HG02852 (cell line): ENCODE measurements around the gene BGLAP.

ENCODE experiments used
- ATAC-seq: cut with Tn5 transposase; IDR thresholded peaks from one replicate; pipeline ENCODE4 v1.9.1; 2021; ENCODE audit warnings: mild to moderate bottlenecking, moderate library complexity; ENCODE audit not compliant: unreplicated experiment

The BGLAP gene

GRCh38 chr1:156289857-156290256, 47.9 kb downstream of the BGLAP start:
- ATAC-seq, result no peak

DNA sequence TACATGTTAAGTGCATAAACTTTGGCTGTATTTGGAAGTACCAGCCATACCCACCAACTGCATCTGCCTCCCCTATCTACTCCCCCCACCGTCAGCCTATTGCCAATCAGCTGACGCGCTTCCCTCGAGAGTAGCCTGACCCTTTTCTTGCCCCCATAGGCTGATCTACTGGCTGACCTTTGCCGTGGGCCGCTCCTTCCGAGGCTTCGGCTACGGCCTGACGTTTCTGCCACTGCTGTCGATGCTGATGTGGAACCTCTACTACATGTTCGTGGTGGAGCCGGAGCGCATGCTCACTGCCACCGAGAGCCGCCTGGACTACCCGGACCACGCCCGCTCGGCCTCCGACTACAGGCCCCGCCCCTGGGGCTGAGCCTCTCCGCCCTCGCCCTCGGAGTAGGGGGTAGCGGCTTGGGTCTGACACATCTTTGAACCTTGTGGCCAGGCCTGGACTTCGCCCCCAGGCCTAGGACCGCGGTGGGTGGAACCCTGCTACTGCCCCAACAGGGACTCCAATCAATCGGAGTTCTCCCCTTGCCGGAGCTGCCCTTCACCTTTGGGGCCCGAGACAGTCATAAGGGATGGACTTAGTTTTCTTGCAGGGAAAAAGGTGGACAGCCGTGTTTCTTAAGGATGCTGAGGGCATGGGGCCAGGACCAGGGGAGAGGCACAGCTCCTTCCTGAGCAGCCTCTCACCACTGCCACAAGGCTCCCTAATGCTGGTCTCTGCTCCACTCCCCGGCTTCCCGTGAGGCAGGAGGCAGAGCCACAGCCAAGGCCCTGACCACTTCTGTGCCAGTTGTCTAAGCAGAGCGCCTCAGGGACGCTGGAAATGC, 49.5 kb downstream of the BGLAP start:
- ATAC-seq, result no peak
